Ovary (tissue), 3 donors: ENCODE data around the gene MBTPS2.

Source experiments
- EP300 ChIP-seq: sonication (generic); formaldehyde crosslinking; IDR thresholded peaks from one replicate; pipeline ENCODE4 v1.6.1; 2017; ENCODE audit warnings: antibody characterized with exemption
- POLR2A ChIP-seq: fragments of 450-650 bp; IDR thresholded peaks from one replicate; pipeline ENCODE4 v1.6.1; 2017; ENCODE audit warnings: antibody characterized with exemption, mild to moderate bottlenecking, moderate library complexity
- TF ChIP-seq, protein P1 (sequence below), 3 donors: fragments of 450-650 bp in 2 of 3; fragments of 200-600 bp in 1 of 3; IDR thresholded peaks; one replicate each; pipeline versions ENCODE4 v1.5.1 to v1.8.0; 2016 to 2022; ENCODE audit warnings: antibody characterized with exemption in 3 of 3, mild to moderate bottlenecking in 1 of 3
- donor health status: DM: no; HTN: no; CAD: no.

DNA sequence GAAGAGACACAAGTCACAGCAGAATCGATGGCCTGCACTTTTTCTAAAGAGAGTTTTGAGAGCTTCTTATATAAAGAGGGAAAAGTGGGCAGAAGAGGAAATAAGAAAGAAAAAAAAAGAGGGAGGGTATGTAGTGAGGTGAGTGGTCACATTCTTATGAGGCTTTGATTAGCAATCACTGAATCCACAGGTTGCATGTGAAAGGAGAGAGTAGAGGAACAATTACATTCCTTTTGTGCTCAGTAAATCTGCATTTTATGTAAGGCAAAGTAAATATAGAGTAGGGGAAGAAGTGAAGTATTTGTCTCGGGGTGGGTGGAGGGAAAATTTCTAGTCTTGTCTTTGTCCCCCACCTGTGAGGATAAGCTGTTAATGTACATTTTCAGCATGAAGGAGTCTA, 26.8 kb upstream of the MBTPS2 start:
- TF ChIP-seq POLR2A = no peak
- TF ChIP-seq, protein P1, sequence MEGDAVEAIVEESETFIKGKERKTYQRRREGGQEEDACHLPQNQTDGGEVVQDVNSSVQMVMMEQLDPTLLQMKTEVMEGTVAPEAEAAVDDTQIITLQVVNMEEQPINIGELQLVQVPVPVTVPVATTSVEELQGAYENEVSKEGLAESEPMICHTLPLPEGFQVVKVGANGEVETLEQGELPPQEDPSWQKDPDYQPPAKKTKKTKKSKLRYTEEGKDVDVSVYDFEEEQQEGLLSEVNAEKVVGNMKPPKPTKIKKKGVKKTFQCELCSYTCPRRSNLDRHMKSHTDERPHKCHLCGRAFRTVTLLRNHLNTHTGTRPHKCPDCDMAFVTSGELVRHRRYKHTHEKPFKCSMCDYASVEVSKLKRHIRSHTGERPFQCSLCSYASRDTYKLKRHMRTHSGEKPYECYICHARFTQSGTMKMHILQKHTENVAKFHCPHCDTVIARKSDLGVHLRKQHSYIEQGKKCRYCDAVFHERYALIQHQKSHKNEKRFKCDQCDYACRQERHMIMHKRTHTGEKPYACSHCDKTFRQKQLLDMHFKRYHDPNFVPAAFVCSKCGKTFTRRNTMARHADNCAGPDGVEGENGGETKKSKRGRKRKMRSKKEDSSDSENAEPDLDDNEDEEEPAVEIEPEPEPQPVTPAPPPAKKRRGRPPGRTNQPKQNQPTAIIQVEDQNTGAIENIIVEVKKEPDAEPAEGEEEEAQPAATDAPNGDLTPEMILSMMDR (IDR thresholded peaks at IDR 0.05) = no peak
- no peak for TF ChIP-seq EP300
